Aorta (tissue), 5 donors: Measurements from ENCODE around the gene STK39. TPM values are rescaled to one million over a fixed set of nuclear protein-coding genes. Genes with fewer than 3 reads are reported as not detected.
"Not testable (repeated sequence)": the region's sequence is repeated elsewhere in the genome, so short reads cannot be mapped to it uniquely, and the experiment has no call there.

ENCODE experiments used
- ATAC-seq: fragments of 200-7000 bp; cut with Tn5 transposase; one replicate; pipeline ENCODE4 v1.9.1; 2022; ENCODE audit warnings: moderate library complexity; ENCODE audit not compliant: low FRiP score
- DNase-seq, 2 donors: peaks; one replicate each; pipeline ENCODE4 v3.0.0-alpha.2; 2020
- H3K27ac ChIP-seq, 2 donors: one replicate each; pipeline ENCODE4 v1.5.1; 2013; ENCODE audit warnings: low read length in 2 of 2, mild to moderate bottlenecking in 2 of 2, moderate library complexity in 2 of 2, control low read depth in 1 of 2, inconsistent platforms in 1 of 2, low read depth in 1 of 2
- H3K27me3 ChIP-seq, 2 donors: one replicate each; pipeline ENCODE4 v1.6.1; 2013; ENCODE audit warnings: control low read depth in 1 of 2, low read length in 1 of 2, mild to moderate bottlenecking in 1 of 2, moderate library complexity in 1 of 2; ENCODE audit not compliant: insufficient read depth in 2 of 2, control insufficient read depth in 1 of 2
- H3K36me3 ChIP-seq, 2 donors: one replicate each; pipeline ENCODE4 v1.6.1; 2013; ENCODE audit warnings: control low read depth in 1 of 2, low read length in 1 of 2, mild to moderate bottlenecking in 1 of 2; ENCODE audit not compliant: insufficient read depth in 2 of 2, control insufficient read depth in 1 of 2
- H3K4me1 ChIP-seq, 2 donors: one replicate each; pipeline ENCODE4 v1.6.1; 2013; ENCODE audit warnings: low read length in 2 of 2, control low read depth in 1 of 2, mild to moderate bottlenecking in 1 of 2, moderate library complexity in 1 of 2; ENCODE audit not compliant: insufficient read depth in 2 of 2, control insufficient read depth in 1 of 2
- H3K4me3 ChIP-seq, 2 donors: one replicate each; pipeline ENCODE4 v1.5.1; 2013; ENCODE audit warnings: low read length in 2 of 2, control low read depth in 1 of 2, mild to moderate bottlenecking in 1 of 2
- H3K9me3 ChIP-seq: one replicate; pipeline ENCODE4 v1.6.1; 2013; ENCODE audit warnings: mild to moderate bottlenecking, low read length; ENCODE audit not compliant: control insufficient read depth
- WGBS, 2 donors: extraction: QIAGEN DNeasy Blood & Tissue Kit; methylation state at CpG; one replicate each; pipeline ENCODE4 v1.1.7; 2013; 5-methylcytosine and 5-hydroxymethylcytosine counted together
- intact Hi-C, 2 donors: fragments of 100-400 bp; cut with DNase I; formaldehyde crosslinking; loops; one replicate each; pipeline versions ENCODE4 v1.14.2 to v1.15.0; 2022
- polyA plus RNA-seq, 2 donors: library from polyadenylated mRNA; stranded (reverse); fragments of 200-250 nt; gene quantifications; one replicate each; pipeline ENCODE4 v1.2.3, GENCODE V29; 2013
- total RNA-seq, 2 donors: library from RNA; stranded (reverse); fragmentation: NEBNext Ultra II Directional; extraction: Animal tissue kit (Norgen Biotek cat#: 25700); gene quantifications; one replicate each; pipeline ENCODE4 v1.2.1, GENCODE V29; 2021
- donor health status: healthy with polysubstance abuse.
- donor health status: Bipolar disorder and iron deficiency.
- donor health status: DM: no; HTN: no; CAD: no.
- donor health status: DM: no; HTN: no; CAD: no.
- donor health status: DM: yes; HTN: yes; CAD: no.

The STK39 gene
- total and polyA plus RNA-seq, 4 donors, result 7.1 to 17.7 (median 14.4) TPM

DNA sequence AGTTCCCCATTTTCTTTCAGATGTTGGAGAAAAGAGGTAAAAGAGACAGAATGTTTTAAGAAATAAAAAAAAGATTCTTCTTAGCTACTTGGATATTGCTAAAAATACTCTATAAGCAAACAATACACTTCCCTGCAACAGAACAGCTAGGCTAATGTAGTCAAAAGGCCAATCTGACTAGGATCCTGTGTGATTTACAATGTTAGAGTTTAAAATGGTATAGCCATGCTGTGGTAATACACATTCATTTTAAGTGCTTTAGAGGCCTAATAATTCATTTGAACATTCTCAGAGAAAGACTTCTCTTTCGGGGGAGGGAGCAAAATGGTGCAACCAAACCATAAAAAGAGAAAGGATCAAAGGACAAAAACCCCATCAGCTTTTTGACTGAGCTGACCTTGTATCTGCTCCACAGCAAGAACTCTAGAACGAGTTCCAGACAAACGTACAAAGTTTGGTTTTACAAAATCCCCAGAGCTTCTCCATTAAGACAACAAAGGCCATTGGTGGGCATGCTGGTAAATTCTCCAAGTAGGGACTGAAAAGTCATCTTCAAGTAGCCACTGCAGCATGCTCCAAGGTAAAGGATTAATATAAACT lies 200.2 kb downstream of the STK39 start:
- ATAC-seq (no peak), DNase-seq (no peak)
- H3K27me3 ChIP-seq, result no peaks in the 10 kb centered on the region
- no peak overlapping the region for H3K4me3 ChIP-seq
- H3K4me1 ChIP-seq, result no peaks in the 10 kb centered on the region
- no peak overlapping the region for H3K27ac ChIP-seq
- WGBS, 2 donors, result 52 to 64% methylated on average over 3 of the region's 3 CpGs
- no peaks in the 10 kb centered on the region for H3K9me3 ChIP-seq
- intact Hi-C loops, result no loop called here
- H3K36me3 ChIP-seq, result no peaks in the 10 kb centered on the region

DNA sequence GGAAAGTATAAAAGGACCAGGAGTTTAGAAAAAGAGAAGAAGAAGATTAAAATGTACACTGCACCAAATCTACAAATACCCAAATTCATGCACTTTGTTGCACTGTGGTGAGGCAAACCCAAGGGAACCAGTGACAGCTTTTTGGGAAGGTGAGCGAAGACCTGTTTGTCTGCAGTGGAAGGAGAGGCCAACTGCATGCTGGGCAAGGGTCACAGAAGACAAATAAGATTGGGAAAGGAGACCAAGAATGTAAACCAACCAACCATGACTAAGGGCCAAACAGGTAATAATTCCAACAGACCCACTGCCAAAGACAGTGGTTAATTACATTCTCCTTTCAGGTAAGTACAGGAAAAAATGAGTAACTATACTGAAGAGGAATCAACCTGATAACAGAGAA lies 202.8 kb downstream of the STK39 start:
- Histone ChIP-seq H3K27ac (no peak overlapping the region), H3K4me1 (no peaks in the 10 kb centered on the region), H3K27me3 (no peaks in the 10 kb centered on the region), H3K36me3 (no peaks in the 10 kb centered on the region), H3K4me3 (no peak overlapping the region), H3K9me3 (no peaks in the 10 kb centered on the region)
- intact Hi-C loops, result no loop called here
- DNase-seq (no peak), ATAC-seq (no peak)
- 88 to 100% methylated on average over 1 of the region's 1 CpG for WGBS, 2 donors

- ATAC-seq (no peak), DNase-seq (no peak)
- H3K4me3 ChIP-seq, result no peak overlapping the region
- intact Hi-C loops, result no loop called here
- WGBS, 2 donors, result 86 to 94% methylated on average over 2 of the region's 2 CpGs
- H3K9me3 ChIP-seq, result no peaks in the 10 kb centered on the region
- no peaks in the 10 kb centered on the region for H3K36me3 ChIP-seq
- no peak overlapping the region for H3K27ac ChIP-seq
- H3K4me1 ChIP-seq, result no peaks in the 10 kb centered on the region
- H3K27me3 ChIP-seq, result no peaks in the 10 kb centered on the region
Observed at GRCh38 chr2:168044176-168044575, 203.2 kb downstream of the STK39 start.

DNA sequence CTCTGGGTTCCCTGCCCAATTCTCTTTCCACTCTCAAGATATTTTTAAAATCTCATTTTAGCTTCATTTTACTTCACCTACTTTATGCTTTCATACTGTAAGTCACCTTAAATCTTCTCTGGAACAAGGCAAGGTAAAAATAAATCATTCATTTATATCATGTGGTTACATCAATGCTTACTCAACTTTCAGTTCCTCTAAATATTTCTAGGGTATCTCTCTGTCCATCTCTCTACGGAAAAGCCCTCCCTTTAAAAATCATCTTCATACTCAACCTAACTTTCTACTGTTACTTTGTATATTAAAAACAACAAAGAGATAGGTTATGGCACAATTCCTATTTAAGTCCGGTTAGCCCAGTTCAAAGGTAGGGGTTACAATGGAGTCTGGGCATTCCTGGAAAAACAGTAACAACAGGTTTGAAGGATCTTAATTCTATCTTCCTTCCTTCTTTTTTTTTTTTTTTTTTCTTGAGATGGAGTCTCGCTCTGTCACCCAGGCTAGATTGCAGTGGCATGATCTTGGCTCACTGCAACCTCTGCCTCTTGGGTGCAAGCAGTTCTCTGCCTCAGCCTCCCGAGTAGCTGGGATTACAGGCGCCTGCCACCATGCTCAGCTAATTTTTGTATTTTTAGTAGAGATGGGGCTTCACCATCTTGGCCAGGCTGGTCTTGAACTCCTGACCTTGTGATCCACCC lies 205.1 kb downstream of the STK39 start:
- H3K27me3 ChIP-seq, intact Hi-C loops, H3K4me1 ChIP-seq, H3K9me3 ChIP-seq, ATAC-seq, H3K27ac ChIP-seq, H3K36me3 ChIP-seq, DNase-seq, H3K4me3 ChIP-seq: not testable (repeated sequence)
- 94 to 98% methylated on average over 5 of the region's 5 CpGs for WGBS, 2 donors

DNA sequence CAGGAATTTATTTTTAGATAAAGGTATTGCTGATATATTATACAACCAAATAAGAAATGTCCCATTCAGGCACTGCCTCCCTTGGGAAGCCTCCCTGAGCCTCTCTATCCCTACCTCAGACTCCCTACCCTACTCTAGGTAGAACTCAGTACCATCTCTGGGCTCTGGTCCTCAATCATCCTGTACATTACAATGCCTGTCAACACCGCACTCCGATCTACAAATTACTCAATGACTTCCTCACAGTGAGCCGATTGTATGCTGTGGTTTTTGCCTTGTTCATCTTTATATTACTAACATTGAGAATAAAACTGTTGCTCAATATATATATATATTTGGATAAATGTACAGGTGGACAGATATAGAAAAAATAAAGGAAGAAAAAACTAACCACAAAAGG lies 207.5 kb downstream of the STK39 start:
- Histone ChIP-seq H3K9me3 (no peaks in the 10 kb centered on the region), H3K36me3 (no peaks in the 10 kb centered on the region), H3K4me1 (no peaks in the 10 kb centered on the region), H3K27me3 (no peaks in the 10 kb centered on the region), H3K4me3 (no peak overlapping the region), H3K27ac (no peak overlapping the region)
- DNase-seq, result no peak
- intact Hi-C loops, result no loop called here
- WGBS, 2 donors, result 69 to 87% methylated on average over 3 of the region's 3 CpGs
- ATAC-seq, result no peak

GRCh38 chr2:168037778-168038177 lies 209.6 kb downstream of the STK39 start:
- no peak overlapping the region for H3K27ac ChIP-seq
- no peak for DNase-seq
- H3K36me3 ChIP-seq, result peaks cover 0 to 2% of the 10 kb centered on the region in 2 donors
- no peak for ATAC-seq
- 96 to 99% methylated on average over 2 of the region's 2 CpGs for WGBS, 2 donors
- H3K9me3 ChIP-seq, result no peaks in the 10 kb centered on the region
- H3K4me3 ChIP-seq, result no peak overlapping the region
- no peaks in the 10 kb centered on the region for H3K27me3 ChIP-seq
- H3K4me1 ChIP-seq, result no peaks in the 10 kb centered on the region
- intact Hi-C loops, result no loop called here

DNA sequence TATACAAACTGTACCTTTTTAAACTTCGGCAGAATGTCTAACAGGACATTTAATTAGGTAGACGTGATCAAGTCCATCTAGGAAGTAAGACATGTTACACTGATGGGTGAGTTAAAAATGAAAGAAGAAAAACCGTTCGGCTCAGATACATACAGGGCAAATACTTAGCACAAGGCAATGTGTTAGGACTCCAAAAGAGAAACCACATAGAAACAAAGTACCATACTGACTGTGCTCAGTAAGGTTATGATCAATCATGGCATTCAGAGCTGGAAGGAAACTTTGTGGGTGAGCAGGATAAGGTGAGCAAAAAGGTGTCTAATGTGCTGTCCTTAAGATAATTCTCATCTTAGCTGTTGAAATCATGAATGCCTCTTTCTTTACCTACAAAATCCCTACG lies 211.9 kb downstream of the STK39 start:
- Histone ChIP-seq H3K4me1 (peaks cover 0 to 5% of the 10 kb centered on the region in 2 donors), H3K27ac (no peak overlapping the region), H3K4me3 (no peak overlapping the region), H3K9me3 (no peaks in the 10 kb centered on the region), H3K36me3 (peaks cover 0 to 2% of the 10 kb centered on the region in 2 donors), H3K27me3 (no peaks in the 10 kb centered on the region)
- DNase-seq, result no peak
- WGBS, 2 donors, result 90 to 92% methylated on average over 5 of the region's 5 CpGs
- intact Hi-C loops, result no loop called here
- no peak for ATAC-seq

GRCh38 chr2:168034616-168035015 lies 212.8 kb downstream of the STK39 start:
- H3K9me3 ChIP-seq, result no peaks in the 10 kb centered on the region
- no peak for ATAC-seq
- peaks cover 0 to 5% of the 10 kb centered on the region in 2 donors for H3K4me1 ChIP-seq
- no peak overlapping the region for H3K27ac ChIP-seq
- H3K27me3 ChIP-seq, result no peaks in the 10 kb centered on the region
- intact Hi-C loops, result no loop called here
- peaks cover 0 to 2% of the 10 kb centered on the region in 2 donors for H3K36me3 ChIP-seq
- no peak for DNase-seq
- H3K4me3 ChIP-seq, result no peak overlapping the region
- WGBS, 2 donors, result 92 to 97% methylated on average over 5 of the region's 5 CpGs

- intact Hi-C loops, result no loop called here
- DNase-seq (no peak), ATAC-seq (no peak)
- Histone ChIP-seq H3K4me3 (no peak overlapping the region), H3K36me3 (peaks cover 0 to 2% of the 10 kb centered on the region in 2 donors), H3K9me3 (no peaks in the 10 kb centered on the region), H3K27me3 (no peaks in the 10 kb centered on the region), H3K4me1 (peaks cover 0 to 5% of the 10 kb centered on the region in 2 donors), H3K27ac (no peak overlapping the region)
- 96 to 97% methylated on average over 1 of the region's 1 CpG for WGBS, 2 donors
Observed at GRCh38 chr2:168033966-168034365, 213.4 kb downstream of the STK39 start.
